Measurements from ENCODE around the gene AFAP1.

- no peak for TF ChIP-seq CTCF (IDR thresholded peaks at IDR 0.05)
- TF ChIP-seq EZH2 (IDR thresholded peaks at IDR 0.05): no peak
- no peak for TF ChIP-seq EZH2phosphoT487 (IDR thresholded peaks at IDR 0.05)
Observed at GRCh38 chr4:7947927-7948326, 8.3 kb upstream of the AFAP1 start.

All from neural progenitor cell (in vitro differentiated cells).